ENCODE measurements around the gene SLC25A19. TPM values are rescaled to one million over a fixed set of nuclear protein-coding genes. Genes with fewer than 3 reads are reported as not detected.
A peak's percentile ranks its signal among the peaks of the same experiment; 100 is the strongest.

Gene SLC25A19
- total and polyA plus RNA-seq, 9 of the 15 experiments (the other 6 are each of a cell fraction or from before 2014, with no cell fraction given): 33.4 to 76.6 (median 55.3) TPM

GRCh38 chr17:75289832-75290337 lies 652 bp upstream of the SLC25A19 start (continued):
- TF ChIP-seq JUND (IDR thresholded peaks at IDR 0.05; ENCODE audit: borderline replicate concordance, low read depth, low read length): peak; percentile 74
- peak; percentile 70 for TF ChIP-seq JUND (tag; IDR thresholded peaks at IDR 0.05; ENCODE audit: borderline replicate concordance, low read depth, low read length)
- TF ChIP-seq NR2C2 (CRISPR knock-in tag; IDR thresholded peaks at IDR 0.05): no peak
- TF ChIP-seq NR2C2 (tag; IDR thresholded peaks at IDR 0.05): peak; percentile 92
- TF ChIP-seq MNT (conservative IDR thresholded peaks at IDR 0.05): peak in 1 of 2 experiments; percentile 26; a peak in 1 of 4 replicates
- TF ChIP-seq WHSC1 (IDR thresholded peaks at IDR 0.05; ENCODE audit: low read length): no peak
- TF ChIP-seq BCOR (IDR thresholded peaks at IDR 0.05): 0 out of 2 replicates have a peak, but pooled peaks have one; percentile 15
- no peak for TF ChIP-seq ELK3 (CRISPR knock-in tag; IDR thresholded peaks at IDR 0.05)
- TF ChIP-seq ARNT (IDR thresholded peaks at IDR 0.05): peak; percentile 50 to 68; a peak in 1 of 4 replicates
- peak; percentile 53; the same call in 1 of the 2 replicates for TF ChIP-seq MGA (IDR thresholded peaks at IDR 0.05)
- TF ChIP-seq JUN (IDR thresholded peaks at IDR 0.05; ENCODE audit: borderline replicate concordance, low read depth, low read length): peak; percentile 4; the same call in 1 of the 2 replicates
- TF ChIP-seq JUN (CRISPR knock-in tag; IDR thresholded peaks at IDR 0.05; ENCODE audit: borderline replicate concordance): no peak
- no peak for TF ChIP-seq MXI1 (IDR thresholded peaks at IDR 0.05; ENCODE audit: low read depth, low read length)
- TF ChIP-seq NR4A1 (CRISPR knock-in tag; IDR thresholded peaks at IDR 0.05): no peak
- TF ChIP-seq NR4A1 (tag; IDR thresholded peaks at IDR 0.05): no peak
